WTC11 (cell line): ENCODE data around the gene H19.

Source experiments
- ELF4 ChIP-seq: sonication (generic); formaldehyde crosslinking; IDR thresholded peaks from 2 replicates; pipeline ENCODE4 v1.8.1; 2022; ENCODE audit warnings: low read depth, mild to moderate bottlenecking, moderate library complexity, missing genetic modification reagents
- TF ChIP-seq, protein P1 (sequence below): fragments of 200-600 bp; IDR thresholded peaks from 2 replicates; pipeline ENCODE4 v1.8.0; 2022; ENCODE audit warnings: antibody characterized with exemption
- TF ChIP-seq, protein P2 (sequence below): sonication (generic); formaldehyde crosslinking; conservative IDR thresholded peaks from 2 replicates; pipeline ENCODE4 v1.8.1; 2023; ENCODE audit warnings: mild to moderate bottlenecking, low read depth, missing genetic modification reagents, moderate library complexity
- TF ChIP-seq, protein P3 (sequence below): sonication (generic); formaldehyde crosslinking; IDR thresholded peaks from 2 replicates; pipeline ENCODE4 v1.8.0; 2022; ENCODE audit warnings: missing genetic modification reagents

DNA sequence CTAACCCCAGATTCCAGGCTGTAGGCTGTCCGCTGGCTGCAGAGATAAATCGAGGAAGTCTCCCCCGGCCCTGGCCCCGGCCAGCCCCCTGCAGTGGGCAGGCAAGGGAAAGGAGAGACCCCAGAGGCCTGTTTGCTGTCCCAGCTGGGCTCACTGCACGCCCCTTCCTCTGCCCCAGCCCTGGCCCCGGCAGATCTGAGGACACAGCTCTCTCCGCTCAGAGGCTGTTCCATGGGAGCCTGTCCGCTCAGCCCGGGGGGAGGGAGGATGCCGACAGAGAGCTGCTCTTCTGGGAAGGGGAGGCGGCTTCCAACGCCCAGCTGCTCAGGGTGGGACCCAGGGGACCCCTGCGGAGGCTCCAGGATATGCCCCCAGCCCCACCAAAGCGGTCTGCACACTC, 37.7 kb upstream of the H19 start:
- TF ChIP-seq, protein P1, sequence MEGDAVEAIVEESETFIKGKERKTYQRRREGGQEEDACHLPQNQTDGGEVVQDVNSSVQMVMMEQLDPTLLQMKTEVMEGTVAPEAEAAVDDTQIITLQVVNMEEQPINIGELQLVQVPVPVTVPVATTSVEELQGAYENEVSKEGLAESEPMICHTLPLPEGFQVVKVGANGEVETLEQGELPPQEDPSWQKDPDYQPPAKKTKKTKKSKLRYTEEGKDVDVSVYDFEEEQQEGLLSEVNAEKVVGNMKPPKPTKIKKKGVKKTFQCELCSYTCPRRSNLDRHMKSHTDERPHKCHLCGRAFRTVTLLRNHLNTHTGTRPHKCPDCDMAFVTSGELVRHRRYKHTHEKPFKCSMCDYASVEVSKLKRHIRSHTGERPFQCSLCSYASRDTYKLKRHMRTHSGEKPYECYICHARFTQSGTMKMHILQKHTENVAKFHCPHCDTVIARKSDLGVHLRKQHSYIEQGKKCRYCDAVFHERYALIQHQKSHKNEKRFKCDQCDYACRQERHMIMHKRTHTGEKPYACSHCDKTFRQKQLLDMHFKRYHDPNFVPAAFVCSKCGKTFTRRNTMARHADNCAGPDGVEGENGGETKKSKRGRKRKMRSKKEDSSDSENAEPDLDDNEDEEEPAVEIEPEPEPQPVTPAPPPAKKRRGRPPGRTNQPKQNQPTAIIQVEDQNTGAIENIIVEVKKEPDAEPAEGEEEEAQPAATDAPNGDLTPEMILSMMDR: no peak
- TF ChIP-seq, protein P2, sequence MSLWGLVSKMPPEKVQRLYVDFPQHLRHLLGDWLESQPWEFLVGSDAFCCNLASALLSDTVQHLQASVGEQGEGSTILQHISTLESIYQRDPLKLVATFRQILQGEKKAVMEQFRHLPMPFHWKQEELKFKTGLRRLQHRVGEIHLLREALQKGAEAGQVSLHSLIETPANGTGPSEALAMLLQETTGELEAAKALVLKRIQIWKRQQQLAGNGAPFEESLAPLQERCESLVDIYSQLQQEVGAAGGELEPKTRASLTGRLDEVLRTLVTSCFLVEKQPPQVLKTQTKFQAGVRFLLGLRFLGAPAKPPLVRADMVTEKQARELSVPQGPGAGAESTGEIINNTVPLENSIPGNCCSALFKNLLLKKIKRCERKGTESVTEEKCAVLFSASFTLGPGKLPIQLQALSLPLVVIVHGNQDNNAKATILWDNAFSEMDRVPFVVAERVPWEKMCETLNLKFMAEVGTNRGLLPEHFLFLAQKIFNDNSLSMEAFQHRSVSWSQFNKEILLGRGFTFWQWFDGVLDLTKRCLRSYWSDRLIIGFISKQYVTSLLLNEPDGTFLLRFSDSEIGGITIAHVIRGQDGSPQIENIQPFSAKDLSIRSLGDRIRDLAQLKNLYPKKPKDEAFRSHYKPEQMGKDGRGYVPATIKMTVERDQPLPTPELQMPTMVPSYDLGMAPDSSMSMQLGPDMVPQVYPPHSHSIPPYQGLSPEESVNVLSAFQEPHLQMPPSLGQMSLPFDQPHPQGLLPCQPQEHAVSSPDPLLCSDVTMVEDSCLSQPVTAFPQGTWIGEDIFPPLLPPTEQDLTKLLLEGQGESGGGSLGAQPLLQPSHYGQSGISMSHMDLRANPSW (CRISPR knock-in tag): no peak
- TF ChIP-seq, protein P3, sequence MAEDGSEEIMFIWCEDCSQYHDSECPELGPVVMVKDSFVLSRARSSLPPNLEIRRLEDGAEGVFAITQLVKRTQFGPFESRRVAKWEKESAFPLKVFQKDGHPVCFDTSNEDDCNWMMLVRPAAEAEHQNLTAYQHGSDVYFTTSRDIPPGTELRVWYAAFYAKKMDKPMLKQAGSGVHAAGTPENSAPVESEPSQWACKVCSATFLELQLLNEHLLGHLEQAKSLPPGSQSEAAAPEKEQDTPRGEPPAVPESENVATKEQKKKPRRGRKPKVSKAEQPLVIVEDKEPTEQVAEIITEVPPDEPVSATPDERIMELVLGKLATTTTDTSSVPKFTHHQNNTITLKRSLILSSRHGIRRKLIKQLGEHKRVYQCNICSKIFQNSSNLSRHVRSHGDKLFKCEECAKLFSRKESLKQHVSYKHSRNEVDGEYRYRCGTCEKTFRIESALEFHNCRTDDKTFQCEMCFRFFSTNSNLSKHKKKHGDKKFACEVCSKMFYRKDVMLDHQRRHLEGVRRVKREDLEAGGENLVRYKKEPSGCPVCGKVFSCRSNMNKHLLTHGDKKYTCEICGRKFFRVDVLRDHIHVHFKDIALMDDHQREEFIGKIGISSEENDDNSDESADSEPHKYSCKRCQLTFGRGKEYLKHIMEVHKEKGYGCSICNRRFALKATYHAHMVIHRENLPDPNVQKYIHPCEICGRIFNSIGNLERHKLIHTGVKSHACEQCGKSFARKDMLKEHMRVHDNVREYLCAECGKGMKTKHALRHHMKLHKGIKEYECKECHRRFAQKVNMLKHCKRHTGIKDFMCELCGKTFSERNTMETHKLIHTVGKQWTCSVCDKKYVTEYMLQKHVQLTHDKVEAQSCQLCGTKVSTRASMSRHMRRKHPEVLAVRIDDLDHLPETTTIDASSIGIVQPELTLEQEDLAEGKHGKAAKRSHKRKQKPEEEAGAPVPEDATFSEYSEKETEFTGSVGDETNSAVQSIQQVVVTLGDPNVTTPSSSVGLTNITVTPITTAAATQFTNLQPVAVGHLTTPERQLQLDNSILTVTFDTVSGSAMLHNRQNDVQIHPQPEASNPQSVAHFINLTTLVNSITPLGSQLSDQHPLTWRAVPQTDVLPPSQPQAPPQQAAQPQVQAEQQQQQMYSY (CRISPR knock-in tag): no peak
- TF ChIP-seq ELF4 (CRISPR knock-in tag): no peak
